ENCODE results near the gene MACROD2.

MACROD2 gene

DNA sequence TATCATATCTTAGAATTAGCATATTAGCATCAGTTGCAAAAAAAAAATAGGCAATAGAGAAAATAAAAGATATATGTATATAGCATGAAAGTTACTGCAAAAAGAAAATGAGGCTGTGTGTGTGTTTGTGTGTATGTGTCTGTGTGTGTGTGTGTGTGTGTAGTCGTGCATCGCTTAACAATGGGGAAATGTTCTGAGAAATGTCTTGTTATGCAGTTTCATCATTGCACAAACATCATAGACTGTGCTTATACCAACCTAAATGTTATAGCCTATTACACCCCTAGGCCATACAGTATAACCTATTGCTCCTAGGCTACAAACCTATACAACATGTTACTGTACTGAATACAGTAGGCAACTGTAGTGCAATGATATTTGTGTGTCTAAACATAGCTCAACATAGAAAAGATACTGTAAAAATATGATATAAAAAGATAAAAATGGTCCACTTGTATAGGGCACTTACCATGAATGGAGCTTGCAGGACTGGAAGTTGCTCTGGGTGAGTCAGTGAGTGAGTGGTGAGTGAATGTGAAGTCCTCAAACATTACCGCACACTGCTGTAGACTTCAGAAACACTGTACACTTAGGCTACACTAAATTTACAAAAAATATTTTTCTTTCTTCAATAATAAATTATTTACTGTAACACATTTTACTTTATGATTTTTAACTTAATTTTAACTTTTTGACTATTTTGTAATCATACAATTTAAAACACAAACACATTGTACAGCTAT is 1772.9 kb downstream of the MACROD2 start:
- H3K27ac ChIP-seq = no peak overlapping the region
- POLR2A ChIA-PET (ENCODE audit: low non-redundant PET) = no interaction called here
- DNase-seq (ENCODE audit: low spot score) = no peak
- TF ChIP-seq, protein P1, sequence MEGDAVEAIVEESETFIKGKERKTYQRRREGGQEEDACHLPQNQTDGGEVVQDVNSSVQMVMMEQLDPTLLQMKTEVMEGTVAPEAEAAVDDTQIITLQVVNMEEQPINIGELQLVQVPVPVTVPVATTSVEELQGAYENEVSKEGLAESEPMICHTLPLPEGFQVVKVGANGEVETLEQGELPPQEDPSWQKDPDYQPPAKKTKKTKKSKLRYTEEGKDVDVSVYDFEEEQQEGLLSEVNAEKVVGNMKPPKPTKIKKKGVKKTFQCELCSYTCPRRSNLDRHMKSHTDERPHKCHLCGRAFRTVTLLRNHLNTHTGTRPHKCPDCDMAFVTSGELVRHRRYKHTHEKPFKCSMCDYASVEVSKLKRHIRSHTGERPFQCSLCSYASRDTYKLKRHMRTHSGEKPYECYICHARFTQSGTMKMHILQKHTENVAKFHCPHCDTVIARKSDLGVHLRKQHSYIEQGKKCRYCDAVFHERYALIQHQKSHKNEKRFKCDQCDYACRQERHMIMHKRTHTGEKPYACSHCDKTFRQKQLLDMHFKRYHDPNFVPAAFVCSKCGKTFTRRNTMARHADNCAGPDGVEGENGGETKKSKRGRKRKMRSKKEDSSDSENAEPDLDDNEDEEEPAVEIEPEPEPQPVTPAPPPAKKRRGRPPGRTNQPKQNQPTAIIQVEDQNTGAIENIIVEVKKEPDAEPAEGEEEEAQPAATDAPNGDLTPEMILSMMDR (conservative IDR thresholded peaks at IDR 0.05; ENCODE audit: low read depth) = no peak
- CTCF ChIA-PET = no interaction called here

GRCh38 chr20:15772826-15773225 is 1777.5 kb downstream of the MACROD2 start:
- ChIA-PET POLR2A (ENCODE audit: low non-redundant PET) (interaction anchor here (0.6 kb wide), 1 partner anchor 110 kb away, joined by 5 read pairs; no protein-coding TSS in a partner anchor), CTCF (interaction anchor here (0.6 kb wide), 1 partner anchor 1439 kb away, joined by 3 read pairs; no protein-coding TSS in a partner anchor)
- TF ChIP-seq, protein P1 (conservative IDR thresholded peaks at IDR 0.05; ENCODE audit: low read depth) = no peak
- no peak for DNase-seq (ENCODE audit: low spot score)
- H3K27ac ChIP-seq = no peak overlapping the region

DNA sequence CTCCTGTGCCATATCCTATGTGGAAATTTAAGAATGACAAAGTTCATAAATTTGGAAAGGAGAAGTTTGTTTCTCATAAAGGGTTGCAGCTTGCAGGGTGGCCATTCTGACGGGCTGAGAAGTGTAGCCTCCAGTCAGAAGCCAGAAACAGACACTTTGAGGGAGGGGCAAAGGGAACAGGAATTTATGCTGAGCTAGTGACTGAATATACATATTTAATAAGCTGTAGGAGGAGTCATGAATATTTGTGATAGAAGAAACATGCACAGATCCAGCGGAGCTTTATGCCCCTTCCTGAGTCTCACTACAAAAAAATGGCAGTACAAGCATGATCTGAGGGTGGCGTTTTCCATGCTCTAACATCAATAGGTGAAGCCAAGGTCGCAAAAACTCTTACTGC is 1779.6 kb downstream of the MACROD2 start:
- CTCF ChIA-PET = no interaction called here
- H3K27ac ChIP-seq = no peak overlapping the region
- no peak for DNase-seq (ENCODE audit: low spot score)
- TF ChIP-seq, protein P1 (conservative IDR thresholded peaks at IDR 0.05; ENCODE audit: low read depth) = no peak
- POLR2A ChIA-PET (ENCODE audit: low non-redundant PET) = no interaction called here

DNA sequence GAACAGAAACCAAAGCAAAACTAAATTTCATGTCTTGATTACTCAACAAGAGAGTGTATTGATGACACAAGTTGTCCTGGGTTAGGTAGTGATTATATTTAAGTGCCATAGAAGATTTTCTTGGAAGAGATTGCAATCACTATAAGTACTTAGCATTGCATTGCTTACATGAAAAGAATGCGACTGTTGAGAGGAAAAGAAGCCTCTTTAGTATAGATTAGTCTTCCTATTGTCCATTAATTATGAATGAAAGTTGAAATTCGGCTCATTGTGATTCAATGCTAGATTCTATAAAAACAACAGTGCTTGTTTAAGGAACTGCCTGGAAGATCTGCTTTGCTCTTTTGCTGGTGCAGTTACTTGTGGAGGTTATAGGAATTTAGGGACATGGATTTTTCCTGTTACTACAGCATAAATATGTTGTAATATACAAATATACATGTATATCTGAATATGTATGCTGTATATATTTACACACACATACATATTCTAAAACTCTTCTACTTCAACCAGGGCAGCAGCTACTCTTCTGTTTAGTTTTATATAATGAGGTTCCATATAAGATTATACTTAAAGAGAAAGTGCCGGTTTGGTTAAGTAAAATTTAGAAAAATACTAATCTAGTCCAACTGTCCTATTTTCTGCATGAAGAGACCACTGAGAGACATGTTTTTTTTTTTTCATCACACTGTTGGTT is 1781.6 kb downstream of the MACROD2 start:
- no peak overlapping the region for H3K27ac ChIP-seq
- TF ChIP-seq, protein P1 (conservative IDR thresholded peaks at IDR 0.05; ENCODE audit: low read depth) = no peak
- ChIA-PET CTCF (no interaction called here), POLR2A (ENCODE audit: low non-redundant PET) (no interaction called here)
- DNase-seq (ENCODE audit: low spot score) = no peak

DNA sequence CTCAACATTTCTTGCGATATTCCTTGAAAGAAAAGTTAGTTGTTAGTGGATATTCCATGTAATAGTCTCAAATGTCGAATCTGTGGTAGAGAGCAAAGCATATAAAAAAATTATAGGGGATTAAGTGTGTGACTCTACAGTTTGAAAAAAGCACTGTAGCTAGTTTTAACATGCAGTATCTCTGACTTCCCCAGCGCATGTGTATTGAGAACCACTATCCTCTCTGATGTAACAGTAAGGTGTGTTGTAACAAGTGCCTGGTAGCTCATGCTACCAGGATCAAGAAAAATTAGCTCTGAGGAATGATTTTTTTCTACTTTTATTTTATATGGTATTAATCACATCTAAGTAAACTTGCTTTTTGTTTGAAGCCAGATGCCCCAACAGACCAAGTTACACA is 1788.7 kb downstream of the MACROD2 start:
- H3K27ac ChIP-seq = no peak overlapping the region
- TF ChIP-seq, protein P1 (conservative IDR thresholded peaks at IDR 0.05; ENCODE audit: low read depth) = no peak
- DNase-seq (ENCODE audit: low spot score) = no peak
- CTCF ChIA-PET = no interaction called here
- POLR2A ChIA-PET (ENCODE audit: low non-redundant PET) = no interaction called here

- POLR2A ChIA-PET (ENCODE audit: low non-redundant PET) = no interaction called here
- CTCF ChIA-PET = no interaction called here
- H3K27ac ChIP-seq = no peak overlapping the region
- TF ChIP-seq, protein P1 (conservative IDR thresholded peaks at IDR 0.05; ENCODE audit: low read depth) = no peak
- no peak for DNase-seq (ENCODE audit: low spot score)
These were observed 1793.8 kb downstream of the MACROD2 start for GRCh38 chr20:15789079-15789478.
